Measurements from ENCODE around the gene PNLIPRP2.

PNLIPRP2 gene

DNA sequence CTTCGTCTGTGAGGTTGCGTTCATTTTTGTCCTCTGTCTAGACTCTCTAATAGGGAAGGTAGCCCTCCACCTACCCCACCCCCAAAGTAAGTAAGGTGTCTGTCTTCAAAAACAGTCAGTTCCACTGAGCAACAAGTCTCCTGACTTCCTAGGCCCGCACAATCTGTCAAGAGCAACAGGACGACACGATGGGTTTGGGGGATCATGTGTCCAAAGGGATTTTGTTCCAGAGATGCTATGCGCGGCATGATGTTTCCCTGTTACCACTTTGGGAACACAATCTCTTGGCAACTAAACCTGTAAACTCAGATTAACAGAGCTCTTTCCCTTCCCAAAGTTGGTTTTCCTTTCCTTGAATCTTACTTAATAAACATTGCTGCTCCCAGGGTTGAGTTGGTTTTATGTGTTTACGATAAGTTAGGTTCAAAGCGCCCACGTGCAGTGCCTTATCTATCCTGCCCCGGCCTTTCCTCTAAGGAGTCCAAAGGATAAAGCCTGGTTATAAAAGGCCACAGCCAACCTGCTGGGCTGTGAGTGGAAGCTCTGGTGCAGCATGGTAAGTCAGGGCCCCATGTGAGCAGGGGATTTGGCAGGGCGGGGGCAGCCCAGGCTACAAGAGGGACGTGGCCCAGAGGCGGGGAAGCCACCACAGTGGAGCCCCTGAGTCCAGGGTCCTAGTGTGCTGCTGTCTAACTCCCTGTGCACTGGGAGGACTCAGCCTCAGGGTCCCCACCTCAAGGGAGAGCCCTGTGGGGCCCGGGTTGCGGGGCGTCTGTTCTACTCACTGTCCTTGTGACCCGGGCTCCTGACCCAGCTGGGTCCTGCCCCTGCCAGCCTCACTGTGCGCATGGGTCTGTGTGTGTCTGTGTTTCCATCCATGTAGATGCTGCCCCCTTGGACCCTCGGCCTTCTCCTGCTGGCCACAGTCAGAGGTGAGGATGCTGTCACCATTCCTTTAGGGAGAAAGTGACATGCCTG is at the start of gene PNLIPRP2:
Gene PNLIPRP2 (plus strand): TSS at position 531 of the 978 bp plus-strand sequence.
- DNase-seq, result no peak

DNA sequence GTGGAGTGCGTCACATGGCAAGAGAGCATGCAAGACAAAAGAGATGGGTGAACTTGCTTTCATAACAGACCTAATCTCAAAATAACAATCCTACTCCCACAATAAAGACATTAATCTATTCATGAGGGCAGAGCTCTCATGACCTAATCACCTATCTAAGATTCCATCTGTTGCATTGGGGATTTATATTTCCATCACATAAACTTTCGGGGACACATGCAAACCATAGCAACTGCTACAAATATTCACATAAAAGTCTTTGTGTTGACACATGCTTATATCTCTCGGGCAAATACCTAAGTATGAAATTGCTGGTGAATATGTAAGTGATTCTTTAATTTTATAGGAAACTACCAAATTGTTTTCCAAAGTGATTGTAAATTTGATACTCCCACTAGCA is 46.0 kb upstream of the PNLIPRP2 start:
- DNase-seq, result no peak

DNA sequence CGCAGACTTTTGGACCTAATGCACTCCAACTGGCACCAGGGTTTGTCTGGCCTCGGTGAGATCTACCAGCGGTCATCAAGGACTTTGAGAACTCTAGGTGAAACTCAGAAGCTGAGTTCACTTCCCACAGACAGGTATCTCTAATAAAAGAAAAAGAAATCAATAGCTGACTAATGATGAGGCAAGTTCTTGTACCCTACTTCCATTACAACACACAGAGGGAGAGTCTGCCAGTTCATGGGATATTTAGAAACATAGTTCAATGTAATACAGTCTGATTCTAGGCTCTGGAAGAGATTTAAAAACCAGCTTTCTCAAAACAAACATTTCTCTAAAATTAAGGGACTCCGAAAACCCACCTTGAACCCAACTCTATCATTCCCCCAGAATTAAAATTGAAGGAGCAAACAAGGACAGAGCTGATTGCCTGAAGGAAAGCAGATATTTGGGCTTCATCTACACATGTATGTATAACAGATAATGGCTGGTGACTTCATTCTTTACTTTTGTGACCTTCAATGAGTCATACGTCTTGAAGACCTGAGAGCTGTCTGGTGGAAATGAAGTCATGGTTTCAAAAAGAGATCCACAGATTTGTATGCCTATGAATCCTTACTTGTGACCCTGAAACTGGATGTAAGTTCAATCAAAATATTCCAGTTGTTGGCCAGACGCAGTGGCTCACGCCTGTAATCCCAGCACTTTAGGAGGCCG is 32.7 kb upstream of the PNLIPRP2 start:
- no peak for DNase-seq

DNA sequence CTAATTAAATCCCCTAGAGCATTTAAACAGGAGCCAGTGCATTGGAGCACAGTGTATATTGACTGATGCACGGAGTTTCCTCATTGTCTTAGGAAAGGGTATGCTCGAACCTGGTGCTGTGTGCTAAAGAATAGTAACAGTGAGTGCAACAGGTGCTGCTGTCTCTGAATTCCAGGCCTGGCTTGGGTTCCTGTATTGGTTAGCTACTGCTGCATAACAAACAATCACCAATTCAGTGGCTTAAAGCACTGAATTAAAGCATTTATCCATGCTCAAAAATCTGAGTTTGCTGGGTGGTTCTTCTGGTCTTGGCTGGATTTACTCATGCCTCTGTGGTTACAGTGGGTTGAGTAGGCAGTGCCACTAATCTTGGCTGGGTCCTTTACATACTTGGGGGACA is 31.8 kb upstream of the PNLIPRP2 start:
- DNase-seq, result no peak

DNA sequence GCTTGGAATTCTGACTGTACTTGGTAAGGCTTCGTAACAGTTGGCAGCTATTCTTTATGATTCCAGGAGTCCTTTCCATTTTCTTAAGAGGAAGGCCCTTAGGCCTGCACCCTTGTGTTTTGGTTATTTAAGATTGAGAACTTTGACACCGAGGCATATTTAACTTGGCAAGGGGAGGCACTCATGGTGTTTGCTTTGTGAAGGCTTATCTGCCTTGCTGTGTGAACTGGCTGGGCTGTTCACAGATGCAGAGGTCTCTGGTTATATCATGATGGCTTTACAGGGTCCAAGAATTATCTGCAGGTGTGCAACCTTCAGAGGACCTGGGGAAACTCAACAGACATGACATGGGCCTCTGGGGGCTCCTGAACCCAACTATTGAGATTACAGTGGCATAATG is 30.8 kb upstream of the PNLIPRP2 start:
- DNase-seq, result no peak

DNA sequence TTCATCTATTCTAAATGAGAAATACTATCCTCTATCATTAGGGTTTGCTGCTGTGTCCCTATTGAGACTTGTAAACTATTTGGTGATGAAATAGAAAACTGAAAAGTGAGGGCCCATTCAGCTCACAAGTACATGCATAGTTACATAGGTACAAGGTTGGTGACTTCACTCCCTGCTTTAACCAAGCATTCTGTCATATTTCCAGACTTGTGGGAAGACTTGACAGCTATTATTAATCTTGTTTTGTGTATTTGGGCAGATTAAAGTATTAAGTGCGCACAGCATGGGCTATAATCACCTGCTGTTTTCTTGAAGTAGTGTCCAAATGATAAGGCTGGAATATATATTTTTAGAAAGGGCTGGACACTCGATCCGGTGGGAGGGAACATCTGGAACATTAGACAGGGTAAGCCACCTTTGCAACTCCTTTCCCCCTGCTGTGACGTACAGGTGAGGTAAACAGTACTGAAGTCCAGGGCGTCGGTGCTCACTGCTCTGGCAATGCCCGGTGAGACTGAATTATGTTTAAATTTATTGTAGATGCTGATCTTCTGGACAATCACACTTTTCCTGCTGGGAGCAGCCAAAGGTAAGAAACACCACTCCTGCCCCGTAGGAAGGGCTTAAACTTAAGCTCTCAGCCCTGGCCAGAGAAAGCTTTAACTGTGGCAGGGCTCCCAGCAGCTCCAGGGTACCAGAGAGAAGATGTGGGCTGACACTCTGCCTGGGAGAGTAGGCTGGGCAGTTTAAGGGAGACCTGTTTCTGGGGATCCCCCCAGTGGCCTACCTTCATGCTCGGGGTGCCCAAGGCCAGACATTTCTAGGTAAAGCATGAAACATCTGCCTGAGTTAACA is 29.9 kb upstream of the PNLIPRP2 start, which contains the start of gene PNLIPRP1:
Gene PNLIPRP1 (plus strand): TSS at position 370 of the 855 bp plus-strand sequence. CDS start 171 bp downstream, at position 541.
- no peak for DNase-seq

DNA sequence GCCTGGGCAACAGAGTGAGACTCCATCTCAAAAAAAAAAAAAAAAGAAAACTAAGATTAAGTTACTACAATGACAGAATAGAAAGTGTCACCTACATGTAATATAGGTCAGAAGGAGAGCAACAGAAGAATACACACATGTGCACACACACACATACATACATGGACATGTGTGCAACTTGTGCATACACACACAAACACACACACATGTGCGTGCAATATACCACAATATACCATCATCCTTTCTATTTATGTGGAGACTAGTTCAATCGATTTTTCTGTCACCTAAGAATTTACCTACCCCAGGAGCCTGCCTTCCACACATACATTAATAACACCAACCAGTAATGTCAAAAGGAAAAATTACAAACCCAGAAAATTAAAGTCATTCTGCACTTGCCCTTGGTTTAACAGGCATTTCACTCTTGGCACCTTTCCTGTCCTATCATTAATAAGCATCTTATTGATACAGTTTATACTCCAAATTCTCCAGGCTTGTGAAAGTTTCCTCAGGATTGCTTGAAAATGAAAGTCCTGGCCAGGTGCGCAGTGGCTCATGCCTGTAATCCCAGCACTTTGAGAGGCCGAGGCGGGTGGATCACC is 27.5 kb upstream of the PNLIPRP2 start:
- DNase-seq, result no peak

DNA sequence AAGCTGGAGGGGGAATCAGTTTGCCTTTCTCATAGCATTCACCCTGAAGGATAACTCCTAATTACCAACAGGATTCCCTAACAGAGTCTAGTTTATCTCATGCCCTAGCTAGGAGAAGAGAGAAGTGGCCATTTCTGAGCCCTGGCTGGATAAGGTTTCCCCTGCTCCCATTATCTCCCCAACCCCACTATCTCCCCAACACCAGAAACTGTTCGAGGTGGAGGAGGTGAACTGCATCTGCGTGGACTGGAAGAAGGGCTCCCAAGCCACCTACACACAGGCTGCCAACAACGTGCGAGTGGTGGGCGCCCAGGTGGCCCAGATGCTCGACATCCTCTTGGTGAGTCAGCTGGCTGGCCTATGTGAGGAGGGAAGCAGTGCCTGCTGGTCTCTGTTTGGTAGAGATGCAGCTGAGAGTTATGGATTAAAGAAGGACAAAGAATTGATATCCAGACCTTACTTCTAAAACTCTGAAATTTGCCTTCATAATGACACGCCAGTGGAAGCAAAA is 26.2 kb upstream of the PNLIPRP2 start:
- DNase-seq, result no peak

DNA sequence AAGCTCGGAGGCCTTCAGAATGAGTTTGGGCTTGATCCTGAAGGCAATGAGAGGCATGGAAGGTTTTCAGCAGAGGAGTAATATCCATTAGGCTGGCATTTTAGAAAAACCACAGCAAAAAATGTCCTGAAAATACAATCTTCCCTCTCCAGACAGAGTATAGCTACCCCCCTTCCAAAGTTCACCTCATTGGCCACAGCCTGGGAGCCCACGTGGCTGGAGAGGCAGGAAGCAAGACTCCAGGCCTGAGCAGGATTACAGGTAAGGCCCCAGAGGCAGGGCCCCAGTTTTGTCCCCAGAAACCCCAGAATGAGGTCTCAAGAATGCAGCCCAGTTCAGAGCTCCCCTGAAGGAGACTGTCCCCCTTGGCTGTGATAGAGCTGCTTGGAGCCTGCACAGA is 24.7 kb upstream of the PNLIPRP2 start:
- no peak for DNase-seq

DNA sequence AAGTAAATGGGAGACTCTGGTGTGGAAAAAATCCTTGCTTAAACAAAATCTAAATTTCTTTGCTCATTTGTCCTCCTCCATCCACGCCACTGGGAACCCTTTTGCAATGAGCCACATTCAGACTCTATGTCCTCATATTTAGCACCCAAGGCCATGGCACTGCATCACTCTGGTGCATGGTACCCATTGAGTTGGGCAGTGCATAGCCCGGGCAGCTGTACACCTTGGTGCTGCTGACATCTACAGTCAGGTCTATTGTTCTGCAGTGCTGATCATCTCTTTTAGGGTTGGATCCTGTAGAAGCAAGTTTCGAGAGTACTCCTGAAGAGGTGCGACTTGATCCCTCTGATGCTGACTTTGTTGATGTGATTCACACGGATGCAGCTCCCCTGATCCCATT is 23.2 kb upstream of the PNLIPRP2 start:
- no peak for DNase-seq

DNA sequence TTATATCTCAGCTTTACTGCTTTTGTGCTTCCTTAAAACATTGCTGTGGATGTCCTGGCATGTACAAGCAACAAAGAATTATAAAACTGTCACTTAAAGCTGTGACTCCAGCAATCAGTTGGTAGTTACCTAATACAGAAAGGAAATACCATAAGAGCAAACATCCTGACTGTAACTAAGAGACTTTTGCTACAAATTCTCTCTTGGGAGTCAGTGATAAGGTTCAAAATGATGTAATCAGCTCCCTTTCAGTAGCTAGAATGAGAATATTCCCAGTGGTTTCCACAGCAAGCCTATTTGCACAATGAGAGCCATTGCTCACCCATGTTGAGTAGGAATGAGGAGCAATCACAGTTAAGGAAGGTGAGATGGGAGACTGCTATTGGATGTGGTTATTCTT is 22.4 kb upstream of the PNLIPRP2 start:
- DNase-seq, result no peak

DNA sequence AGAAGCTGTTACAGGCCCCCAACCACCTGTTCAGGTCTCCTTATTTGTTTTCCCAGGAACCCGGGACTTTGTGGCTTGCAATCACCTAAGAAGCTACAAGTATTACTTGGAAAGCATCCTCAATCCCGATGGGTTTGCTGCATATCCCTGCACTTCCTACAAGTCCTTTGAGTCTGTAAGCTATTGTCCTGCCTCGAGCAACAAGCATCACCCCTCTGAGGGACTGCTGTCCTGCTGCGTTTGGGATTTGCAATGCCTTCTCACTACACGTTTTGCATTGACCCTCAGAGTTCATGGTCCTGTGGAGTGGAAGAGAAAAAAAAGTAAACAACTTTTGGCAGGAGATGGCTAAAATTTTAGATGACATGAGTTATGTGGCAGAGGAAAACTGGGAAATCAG is 20.8 kb upstream of the PNLIPRP2 start:
- no peak for DNase-seq

DNA sequence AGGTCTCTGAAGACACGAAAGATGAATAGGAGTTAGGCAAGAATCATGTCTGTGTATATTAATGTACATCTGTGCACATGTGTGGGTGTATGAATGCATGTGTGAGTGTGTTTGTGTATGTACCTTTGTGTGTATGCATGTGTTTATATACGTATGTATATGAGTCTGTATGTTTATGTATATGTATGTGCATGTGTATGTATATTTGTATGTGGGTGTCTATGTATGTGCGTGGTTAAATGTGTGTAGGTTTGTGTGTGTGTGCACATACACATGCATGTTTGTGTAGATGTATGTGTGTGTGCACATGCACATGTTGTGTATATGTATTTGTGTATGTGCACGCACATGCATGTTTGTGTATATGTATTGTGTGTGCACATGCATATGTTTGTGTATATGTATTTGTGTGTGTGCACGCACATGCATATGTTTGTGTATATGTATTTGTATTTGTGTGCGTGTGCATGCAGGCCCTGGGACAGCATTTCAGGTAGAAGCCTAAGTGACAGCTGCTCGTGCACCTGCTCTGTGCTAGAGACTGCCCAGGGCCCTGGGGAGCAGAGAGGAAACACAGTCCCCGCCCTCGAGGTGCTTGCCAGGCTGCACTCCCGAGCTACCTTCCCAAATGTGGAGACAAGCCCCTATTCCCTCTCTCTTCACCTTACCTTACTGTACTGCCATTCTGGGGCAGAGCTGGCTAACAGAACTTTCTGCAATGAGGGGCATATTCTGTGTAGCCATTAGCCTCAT is 17.9 kb upstream of the PNLIPRP2 start:
- DNase-seq, result no peak

DNA sequence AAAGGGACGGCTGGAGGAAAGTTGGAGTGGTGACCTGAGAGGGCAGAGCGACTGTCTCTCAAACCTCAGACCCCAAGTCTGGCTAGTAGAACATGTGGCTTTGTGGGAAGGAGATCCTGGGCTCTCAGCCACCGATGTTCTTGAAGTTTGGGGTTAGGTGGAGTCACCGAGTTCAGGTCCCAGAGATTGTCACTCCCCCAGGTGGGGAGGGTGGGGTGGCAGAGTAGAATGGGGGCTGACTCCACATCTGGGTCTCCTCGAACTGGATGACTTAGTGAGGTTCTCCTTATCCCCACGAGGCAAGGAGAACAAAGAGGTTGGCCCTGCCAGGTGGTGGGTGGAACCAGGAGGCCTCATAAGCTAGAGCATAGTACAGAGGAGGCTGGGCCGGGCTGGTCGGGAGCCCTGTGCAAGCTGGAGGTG is 14.7 kb upstream of the PNLIPRP2 start:
- DNase-seq, result no peak

DNA sequence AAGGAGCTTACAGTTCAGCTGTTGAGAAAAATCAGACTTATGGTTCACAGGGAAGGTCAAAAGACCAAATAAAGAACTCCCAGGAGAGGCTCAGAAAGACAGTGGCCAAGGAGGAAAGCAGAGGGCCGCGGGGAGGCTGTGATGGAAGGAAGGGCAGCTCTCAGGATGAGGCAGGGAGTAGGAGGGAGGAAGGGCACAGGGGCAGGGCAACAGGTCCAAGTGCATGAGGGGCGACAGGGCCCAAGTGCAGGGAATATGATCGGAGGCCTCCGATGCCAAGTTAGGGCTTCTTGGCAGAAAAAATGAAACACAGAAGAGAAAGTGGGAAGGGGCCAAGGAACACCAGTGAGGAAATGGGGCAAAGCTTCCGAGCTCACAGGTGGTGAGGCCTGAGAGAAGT is 13.4 kb upstream of the PNLIPRP2 start:
- no peak for DNase-seq

DNA sequence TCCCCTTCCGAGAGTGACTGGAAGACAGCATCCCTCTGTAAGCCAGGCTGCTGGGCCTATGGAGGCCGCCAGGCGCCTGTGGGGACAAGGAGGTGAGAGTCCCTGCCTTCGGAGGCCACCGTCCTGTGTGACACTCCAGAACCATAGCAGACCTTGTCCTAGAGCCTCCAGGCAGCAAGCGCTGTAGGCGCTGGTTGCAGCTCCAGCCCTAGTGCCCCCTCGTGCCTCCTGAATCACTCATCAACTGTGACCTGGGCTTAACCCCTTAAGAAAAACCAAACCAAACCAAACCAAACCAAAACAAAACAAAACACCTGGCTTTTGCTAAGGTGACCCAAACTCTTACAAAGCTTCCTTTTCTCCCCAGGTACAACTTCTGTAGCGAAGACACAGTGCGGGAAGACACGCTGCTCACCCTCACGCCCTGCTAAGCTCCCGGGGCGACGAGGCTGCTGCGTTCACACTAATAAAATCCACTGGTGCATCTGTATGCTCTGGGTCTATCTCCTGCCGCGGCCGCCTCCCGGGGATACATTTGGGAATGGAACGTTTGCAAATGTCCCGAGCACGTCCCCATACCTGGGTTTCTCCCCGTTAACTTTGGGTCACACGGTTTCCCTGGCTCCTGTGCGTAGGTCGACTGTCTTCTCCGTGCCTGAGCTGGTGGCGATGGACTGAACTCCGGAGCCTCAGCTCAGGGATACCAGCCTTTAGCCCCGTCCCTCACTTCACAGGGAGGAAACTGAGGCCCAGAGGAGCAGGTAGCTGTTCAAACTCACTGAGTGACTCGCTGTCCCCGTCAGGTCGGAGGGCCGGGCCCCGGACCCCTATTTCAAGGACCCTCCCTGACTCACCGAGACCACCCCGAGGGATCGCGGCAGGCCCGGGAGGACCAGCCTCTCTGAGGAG is 11.8 kb upstream of the PNLIPRP2 start:
- no peak for DNase-seq

DNA sequence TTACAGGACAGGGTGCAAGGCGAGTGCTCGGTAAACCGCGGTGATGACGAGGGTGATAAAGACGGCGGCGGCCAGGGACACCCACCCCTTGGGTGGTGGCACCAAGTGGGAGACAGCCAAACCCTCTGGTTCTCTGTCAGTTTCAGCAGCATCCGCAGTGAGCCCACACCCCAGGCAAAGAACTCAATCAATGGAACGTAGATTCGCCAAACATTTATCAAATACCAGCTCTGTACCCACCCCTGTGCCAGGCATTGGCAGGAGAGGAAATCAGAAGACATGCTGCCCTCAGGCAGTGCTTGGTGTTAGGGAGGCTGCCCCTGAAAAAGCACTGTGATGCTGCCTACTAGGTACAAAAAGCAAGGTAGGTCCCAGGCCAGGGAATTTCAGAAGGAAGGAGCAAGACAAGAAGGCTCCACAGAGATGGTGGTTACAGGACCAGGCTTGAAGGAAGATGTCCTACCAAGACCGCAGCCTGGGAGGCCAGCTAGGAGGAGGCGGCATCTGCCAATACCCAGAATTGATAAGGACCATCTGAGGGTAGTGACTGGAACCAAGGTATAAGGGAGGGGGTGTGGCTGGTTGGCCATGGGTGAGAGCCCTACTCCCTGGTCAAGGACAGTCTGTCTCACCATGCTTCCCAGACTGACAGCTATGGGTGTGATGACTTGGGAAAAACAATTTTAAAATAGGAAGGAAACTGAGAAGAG is 10.2 kb upstream of the PNLIPRP2 start:
- DNase-seq, result no peak

DNA sequence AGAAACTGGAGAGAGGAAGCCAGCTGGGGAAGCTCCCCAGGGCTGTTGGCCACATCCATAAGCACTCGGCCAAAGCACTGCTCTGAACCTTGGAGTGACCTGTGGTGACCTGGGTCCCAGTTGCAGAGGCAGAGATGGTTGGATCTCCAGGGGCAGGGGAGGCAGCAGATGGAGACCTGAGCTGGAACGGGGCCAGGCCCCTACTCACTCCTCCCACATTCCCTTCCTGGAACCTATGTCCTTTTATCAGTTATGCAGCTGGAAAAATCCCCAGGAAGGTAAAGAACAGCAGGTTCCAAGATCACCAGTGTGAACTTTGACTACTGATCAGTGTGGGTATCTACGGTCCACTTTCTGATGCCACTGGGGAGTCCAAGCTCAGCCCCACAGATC is 9.6 kb upstream of the PNLIPRP2 start:
- DNase-seq, result no peak

DNA sequence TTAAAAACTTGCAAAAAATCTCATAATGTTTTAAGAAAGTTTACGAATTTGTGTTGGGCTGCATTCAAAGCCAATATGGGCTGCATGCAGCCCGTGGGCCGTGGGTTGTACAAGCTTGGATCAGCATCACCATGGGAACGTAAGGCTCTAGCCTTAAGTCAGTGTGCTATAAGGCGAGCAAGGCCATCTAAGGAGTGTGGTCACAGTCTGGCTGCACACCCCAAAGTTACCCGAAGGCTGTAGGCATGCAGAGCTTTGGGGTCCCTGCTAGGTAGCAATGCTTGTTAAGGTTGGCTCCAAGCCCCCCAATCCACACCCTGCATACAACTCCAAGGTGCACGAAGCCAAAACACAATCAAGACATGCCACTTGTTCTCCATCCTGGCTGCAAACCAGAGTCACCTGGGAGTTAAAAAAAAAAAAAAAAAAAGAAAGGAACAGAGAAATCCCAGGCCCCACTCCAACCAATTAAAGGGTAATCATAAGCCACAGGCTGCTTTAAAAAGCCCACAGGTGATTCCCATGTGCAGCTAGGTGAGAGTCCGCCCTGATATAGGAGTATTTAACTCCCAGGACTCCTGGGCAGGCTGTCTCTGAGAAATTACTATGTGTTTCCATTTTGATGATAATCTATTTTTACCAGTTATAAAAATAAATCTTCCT is 8.5 kb upstream of the PNLIPRP2 start:
- DNase-seq, result no peak
